SK-N-MC (cell line): ENCODE data around the gene CDC42EP3.

Experiments
- DNase-seq: peaks from one replicate; pipeline ENCODE4 v3.0.0-alpha.2; 2011; ENCODE audit warnings: low read depth, low spot score
- H3K27ac ChIP-seq: fragments of 200-600 bp; sonication (generic); 2 replicates; pipeline ENCODE4 v1.5.1; 2016; ENCODE audit warnings: mixed run types
- H3K36me3 ChIP-seq: fragments of 200-600 bp; sonication (generic); 2 replicates; pipeline ENCODE4 v1.6.1; 2017; ENCODE audit warnings: antibody characterized with exemption, low read length, mixed read lengths; ENCODE audit not compliant: insufficient read depth
- H3K4me3 ChIP-seq: fragments of 200-600 bp; sonication (generic); 2 replicates; pipeline ENCODE4 v1.5.1; 2016
- H3K9ac ChIP-seq: fragments of 200-600 bp; sonication (generic); 2 replicates; pipeline ENCODE4 v1.8.0; 2017; ENCODE audit warnings: mixed run types, mixed read lengths; ENCODE audit not compliant: insufficient read length
- H3K9me3 ChIP-seq: fragments of 200-600 bp; sonication (generic); 2 replicates; pipeline ENCODE4 v1.6.1; 2017; ENCODE audit warnings: low read depth, mild to moderate bottlenecking, antibody characterized with exemption, low read length, moderate library complexity, mixed read lengths
- EZH2 ChIP-seq: fragments of 200-600 bp; sonication (generic); IDR thresholded peaks from one replicate; pipeline ENCODE4 v1.6.1; 2017; ENCODE audit warnings: antibody characterized with exemption
- FOXP2 ChIP-seq: optimal IDR thresholded peaks from 2 replicates; pipeline ENCODE3; 2011; ENCODE audit warnings: mild to moderate bottlenecking, moderate library complexity; ENCODE audit not compliant: insufficient read depth; ENCODE audit errors: extremely low read length, control extremely low read depth
- POLR2AphosphoS5 ChIP-seq: IDR thresholded peaks from 2 replicates; pipeline ENCODE4 v1.6.1; 2012; ENCODE audit warnings: mild to moderate bottlenecking, low read depth, low read length, borderline replicate concordance

Gene CDC42EP3

GRCh38 chr2:37600735-37601134 lies 70.7 kb downstream of the CDC42EP3 start:
- DNase-seq: no peak
- H3K27ac ChIP-seq: no peak overlapping the region

GRCh38 chr2:37599688-37600525 lies 71.5 kb downstream of the CDC42EP3 start:
- Histone ChIP-seq H3K9me3 (no peaks in the 10 kb centered on the region), H3K9ac (no peak overlapping the region), H3K27ac (no peak overlapping the region), H3K36me3 (no peaks in the 10 kb centered on the region), H3K4me3 (no peak overlapping the region)
- no peak for DNase-seq
- TF ChIP-seq EZH2 (no peak), POLR2AphosphoS5 (no peak), FOXP2 (no peak)

More at GRCh38 chr2:37600735-37601134, 70.7 kb downstream of the CDC42EP3 start:
- no peak overlapping the region for H3K9ac ChIP-seq
- no peaks in the 10 kb centered on the region for H3K9me3 ChIP-seq
- H3K4me3 ChIP-seq: no peak overlapping the region
- TF ChIP-seq POLR2AphosphoS5: no peak
- no peak for TF ChIP-seq EZH2
- TF ChIP-seq FOXP2: no peak
- H3K36me3 ChIP-seq: no peaks in the 10 kb centered on the region

- TF ChIP-seq POLR2AphosphoS5: no peak
- TF ChIP-seq EZH2: no peak
- no peak for TF ChIP-seq FOXP2
- Histone ChIP-seq H3K36me3 (no peaks in the 10 kb centered on the region), H3K9ac (no peak overlapping the region), H3K4me3 (no peak overlapping the region), H3K27ac (no peak overlapping the region), H3K9me3 (no peaks in the 10 kb centered on the region)
- DNase-seq: no peak
These were observed 77.7 kb downstream of the CDC42EP3 start for GRCh38 chr2:37593694-37594093.

- H3K36me3 ChIP-seq: no peaks in the 10 kb centered on the region
- no peak overlapping the region for H3K9ac ChIP-seq
- no peaks in the 10 kb centered on the region for H3K9me3 ChIP-seq
- TF ChIP-seq EZH2 (no peak), POLR2AphosphoS5 (no peak), FOXP2 (no peak)
- H3K27ac ChIP-seq: no peak overlapping the region
- no peak for DNase-seq
- H3K4me3 ChIP-seq: no peak overlapping the region
These were observed 78.4 kb downstream of the CDC42EP3 start for GRCh38 chr2:37593024-37593423.
